Limb (tissue), 2 donors: ENCODE data around the gene NXN.
A peak's percentile ranks its signal among the peaks of the same experiment; 100 is the strongest.
"Not testable (repeated sequence)": the region's sequence is repeated elsewhere in the genome, so short reads cannot be mapped to it uniquely, and the experiment has no call there.

Experiments used
- DNase-seq, 2 donors: peaks; one replicate each; pipeline ENCODE4 v3.0.0-alpha.2; 2016; ENCODE audit errors: extremely low spot score in 2 of 2

NXN gene

GRCh38 chr17:802901-803881, 176.4 kb downstream of the NXN start:
- no peak for DNase-seq

- no peak for DNase-seq
Observed at GRCh38 chr17:802481-802880, 177.1 kb downstream of the NXN start.

GRCh38 chr17:801660-802059, 177.9 kb downstream of the NXN start:
- DNase-seq: no peak

GRCh38 chr17:800446-801242, 178.9 kb downstream of the NXN start:
- DNase-seq: no peak

GRCh38 chr17:799261-799660, 180.3 kb downstream of the NXN start:
- DNase-seq: no peak

GRCh38 chr17:798246-798645, 181.3 kb downstream of the NXN start:
- no peak for DNase-seq

GRCh38 chr17:797236-797840, 182.2 kb downstream of the NXN start:
- DNase-seq: no peak

- DNase-seq: no peak
Observed at GRCh38 chr17:796609-797008, 183.0 kb downstream of the NXN start.

GRCh38 chr17:795721-796120, 183.9 kb downstream of the NXN start:
- DNase-seq: no peak

- DNase-seq: no peak
Observed at GRCh38 chr17:795276-795675, 184.3 kb downstream of the NXN start.

- peak; percentile 80 to 87 for DNase-seq
Observed at GRCh38 chr17:794876-795275, 184.7 kb downstream of the NXN start.

GRCh38 chr17:792277-792676, 187.3 kb downstream of the NXN start:
- DNase-seq: no peak

GRCh38 chr17:791829-792228, 187.7 kb downstream of the NXN start:
- DNase-seq: no peak

- not testable (repeated sequence) for DNase-seq
Observed at GRCh38 chr17:790874-791247, 188.7 kb downstream of the NXN start.

GRCh38 chr17:789931-790873, 189.4 kb downstream of the NXN start:
- DNase-seq: not testable (repeated sequence)

- no peak for DNase-seq
Observed at GRCh38 chr17:789160-789840, 190.3 kb downstream of the NXN start.

GRCh38 chr17:788551-788950, 191.0 kb downstream of the NXN start:
- no peak for DNase-seq

- no peak for DNase-seq
Observed at GRCh38 chr17:787641-788221, 191.8 kb downstream of the NXN start.

GRCh38 chr17:785901-786300, 193.7 kb downstream of the NXN start:
- DNase-seq: not testable (repeated sequence)

- no peak for DNase-seq
Observed at GRCh38 chr17:784143-784542, 195.4 kb downstream of the NXN start.
